HepG2 (cell line): Measurements from ENCODE around the gene EHD1. TPM values are rescaled to one million over a fixed set of nuclear protein-coding genes. Genes with fewer than 3 reads are reported as not detected.

ENCODE experiments used
- AGO2 ChIP-seq: fragments of 200-400 bp; formaldehyde crosslinking; optimal IDR thresholded peaks from 2 replicates; pipeline ENCODE3; 2017; ENCODE audit warnings: mild to moderate bottlenecking, low read depth, low read length, moderate library complexity
- ARID2 ChIP-seq: sonication (generic); formaldehyde crosslinking; IDR thresholded peaks from 2 replicates; pipeline ENCODE4 v1.8.1; 2022; ENCODE audit warnings: mild to moderate bottlenecking, missing genetic modification reagents, borderline replicate concordance
- BCL3 ChIP-seq: sonication (generic); formaldehyde crosslinking; IDR thresholded peaks from 2 replicates; pipeline ENCODE4 v1.5.1; 2020; ENCODE audit warnings: mild to moderate bottlenecking, missing genetic modification reagents, moderate library complexity
- EZH2 ChIP-seq: conservative IDR thresholded peaks from 2 replicates; pipeline ENCODE4 v1.6.1; 2012; ENCODE audit warnings: mild to moderate bottlenecking, low read depth, low read length, moderate library complexity
- HCFC1 ChIP-seq: fragments of 150-350 bp; IDR thresholded peaks from 2 replicates; pipeline ENCODE4 v1.6.1; 2014; ENCODE audit warnings: low read depth, low read length
- MTERF4 ChIP-seq: sonication (generic); formaldehyde crosslinking; IDR thresholded peaks from 2 replicates; pipeline ENCODE4 v1.8.0; 2023; ENCODE audit warnings: mild to moderate bottlenecking, missing genetic modification reagents
- MZF1 ChIP-seq: sonication (generic); formaldehyde crosslinking; IDR thresholded peaks from 2 replicates; pipeline ENCODE4 v1.8.1; 2023; ENCODE audit warnings: mild to moderate bottlenecking, missing genetic modification reagents, borderline replicate concordance
- PLRG1 ChIP-seq: fragments of 450-650 bp; conservative IDR thresholded peaks from 2 replicates; pipeline ENCODE4 v1.6.1; 2016
- PRMT3 ChIP-seq: sonication (generic); formaldehyde crosslinking; IDR thresholded peaks from 2 replicates; pipeline ENCODE4 v1.8.1; 2022; ENCODE audit warnings: low read depth, mild to moderate bottlenecking, moderate library complexity, missing genetic modification reagents, borderline replicate concordance
- RBAK ChIP-seq: sonication (generic); formaldehyde crosslinking; IDR thresholded peaks from 2 replicates; pipeline ENCODE4 v1.5.1; 2020; ENCODE audit warnings: mild to moderate bottlenecking, missing genetic modification reagents
- REPIN1 ChIP-seq: sonication (generic); formaldehyde crosslinking; IDR thresholded peaks from 2 replicates; pipeline ENCODE4 v1.8.0; 2022; ENCODE audit warnings: missing genetic modification reagents, low read depth, mild to moderate bottlenecking, borderline replicate concordance
- SIX1 ChIP-seq: sonication (generic); formaldehyde crosslinking; IDR thresholded peaks from 2 replicates; pipeline ENCODE4 v1.4.0; 2020; ENCODE audit warnings: missing genetic modification reagents, borderline replicate concordance
- TRAFD1 ChIP-seq: sonication (generic); formaldehyde crosslinking; IDR thresholded peaks from 2 replicates; pipeline ENCODE4 v1.5.1; 2020; ENCODE audit warnings: missing genetic modification reagents, mild to moderate bottlenecking, borderline replicate concordance
- ZBTB20 ChIP-seq: sonication (generic); formaldehyde crosslinking; IDR thresholded peaks from 2 replicates; pipeline ENCODE4 v1.8.1; 2023; ENCODE audit warnings: missing genetic modification reagents, low read depth, mild to moderate bottlenecking, borderline replicate concordance
- ZBTB42 ChIP-seq: sonication (generic); formaldehyde crosslinking; IDR thresholded peaks from 2 replicates; pipeline ENCODE4 v1.5.0; 2020; ENCODE audit warnings: mild to moderate bottlenecking, missing genetic modification reagents
- ZBTB8A ChIP-seq: sonication (generic); formaldehyde crosslinking; IDR thresholded peaks from 2 replicates; pipeline ENCODE4 v1.4.0; 2020; ENCODE audit warnings: mild to moderate bottlenecking, low read depth, missing genetic modification reagents, borderline replicate concordance
- ZNF296 ChIP-seq: sonication (generic); formaldehyde crosslinking; conservative IDR thresholded peaks from 2 replicates; pipeline ENCODE4 v1.5.0; 2020; ENCODE audit warnings: mild to moderate bottlenecking, missing genetic modification reagents
- ZNF749 ChIP-seq: sonication (generic); formaldehyde crosslinking; IDR thresholded peaks from 2 replicates; pipeline ENCODE4 v1.8.0; 2022; ENCODE audit warnings: mild to moderate bottlenecking, missing genetic modification reagents, moderate library complexity, borderline replicate concordance
- ZXDC ChIP-seq: sonication (generic); formaldehyde crosslinking; IDR thresholded peaks from 2 replicates; pipeline ENCODE4 v1.5.0; 2020; ENCODE audit warnings: mild to moderate bottlenecking, missing genetic modification reagents
- polyA plus RNA-seq, 8 experiments: library from polyadenylated mRNA; depleted of rRNA in 3 of 8; stranded (reverse) in 7 of 8; unstranded in 1 of 8; fragments of >200 nt; fragmentation: Illumina TruSeq in 4 of 8; extraction: Trizol in 4 of 8; gene quantifications; 2 replicates each; pipeline versions ENCODE4 v1.2.1 to v1.2.3, GENCODE V29; 2011 to 2016; ENCODE audit warnings: low read depth in 4 of 8, missing spikeins in 1 of 8, mixed read lengths in 1 of 8; ENCODE audit not compliant: insufficient read depth in 1 of 8
- total RNA-seq, 5 experiments: library from RNA; depleted of rRNA; stranded (reverse); fragments of >200 nt; fragmentation: Illumina TruSeq; extraction: Trizol; gene quantifications; 2 replicates each; pipeline ENCODE4 v1.2.3, GENCODE V29; 2016; ENCODE audit warnings: low read depth in 1 of 5
- TF ChIP-seq, protein P1 (sequence below): sonication (generic); formaldehyde crosslinking; conservative IDR thresholded peaks from 2 replicates; pipeline ENCODE4 v1.4.0; 2020; ENCODE audit warnings: missing genetic modification reagents

Gene EHD1
- total and polyA plus RNA-seq, 2 of the 13 experiments (the other 11 are each of a cell fraction or from before 2014, with no cell fraction given): 23.6 to 26.6 TPM

DNA sequence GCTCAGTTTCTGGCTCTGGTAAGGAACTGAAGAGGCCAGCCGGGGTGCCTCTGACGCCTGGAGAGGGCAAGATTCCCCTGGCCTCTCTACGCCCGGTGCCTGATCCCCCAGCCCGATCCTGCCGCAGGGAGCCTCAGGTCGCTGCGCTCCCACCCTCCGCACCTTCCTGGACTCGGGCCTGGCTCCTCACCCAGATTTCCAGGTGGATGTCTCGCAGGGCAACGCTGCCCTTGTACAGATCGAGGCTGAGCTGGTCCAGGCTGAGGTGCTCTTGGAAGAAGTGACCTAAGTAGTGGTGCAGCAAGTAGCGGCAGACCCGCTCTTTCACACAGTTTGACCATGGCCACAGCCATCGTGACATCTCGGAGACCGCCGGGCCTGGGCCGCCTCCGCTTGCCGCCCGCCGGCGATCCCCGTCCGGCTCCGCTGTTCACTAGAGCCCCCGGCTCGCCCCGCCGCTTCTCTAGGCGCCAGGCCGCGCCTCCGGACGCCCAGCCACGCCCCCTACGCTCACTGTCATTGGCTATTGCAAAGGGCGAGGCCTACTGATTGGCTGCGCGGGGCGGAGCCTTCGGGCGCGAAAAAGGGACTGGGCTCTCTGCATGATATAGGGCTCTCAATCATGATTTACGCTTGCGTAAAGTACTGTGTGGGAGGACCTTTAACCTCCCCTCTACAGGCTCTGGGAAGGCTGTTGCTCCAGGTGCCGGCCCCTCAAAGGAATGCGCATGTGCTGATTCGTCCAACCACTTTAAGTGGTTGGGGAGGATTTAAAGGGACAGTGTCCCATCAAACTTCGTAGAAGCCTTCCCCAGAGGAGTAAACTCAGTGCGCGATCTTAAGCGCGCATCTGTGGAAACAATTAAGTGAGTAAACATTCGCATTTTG lies 38.6 kb upstream of the EHD1 start, which contains the start of gene ATG2A (continued):
- TF ChIP-seq MTERF4 (CRISPR knock-in tag) (peak; percentile 74), SIX1 (CRISPR knock-in tag) (no peak; the same call in 1 of the 2 replicates), REPIN1 (CRISPR knock-in tag) (peak; percentile 62), RBAK (CRISPR knock-in tag) (0 out of 2 replicates have a peak, but pooled peaks have one; percentile 35), BCL3 (CRISPR knock-in tag) (no peak; the same call in 1 of the 2 replicates), ZNF749 (CRISPR knock-in tag) (peak; percentile 90; the same call in 1 of the 2 replicates), HCFC1 (no peak), TRAFD1 (CRISPR knock-in tag) (no peak), PRMT3 (CRISPR knock-in tag) (no peak), ZBTB8A (CRISPR knock-in tag) (no peak), MZF1 (CRISPR knock-in tag) (peak; percentile 89; the same call in 1 of the 2 replicates), ARID2 (no peak), ZBTB42 (peak; percentile 75; the same call in 1 of the 2 replicates), PLRG1 (no peak), ZXDC (CRISPR knock-in tag) (no peak), AGO2 (no peak), ZBTB20 (0 out of 2 replicates have a peak, but pooled peaks have one; percentile 60), EZH2 (no peak), ZNF296 (CRISPR knock-in tag) (no peak)
- TF ChIP-seq, protein P1, sequence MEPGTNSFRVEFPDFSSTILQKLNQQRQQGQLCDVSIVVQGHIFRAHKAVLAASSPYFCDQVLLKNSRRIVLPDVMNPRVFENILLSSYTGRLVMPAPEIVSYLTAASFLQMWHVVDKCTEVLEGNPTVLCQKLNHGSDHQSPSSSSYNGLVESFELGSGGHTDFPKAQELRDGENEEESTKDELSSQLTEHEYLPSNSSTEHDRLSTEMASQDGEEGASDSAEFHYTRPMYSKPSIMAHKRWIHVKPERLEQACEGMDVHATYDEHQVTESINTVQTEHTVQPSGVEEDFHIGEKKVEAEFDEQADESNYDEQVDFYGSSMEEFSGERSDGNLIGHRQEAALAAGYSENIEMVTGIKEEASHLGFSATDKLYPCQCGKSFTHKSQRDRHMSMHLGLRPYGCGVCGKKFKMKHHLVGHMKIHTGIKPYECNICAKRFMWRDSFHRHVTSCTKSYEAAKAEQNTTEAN (CRISPR knock-in tag): no peak; the same call in 1 of the 2 replicates
